GM19395 (cell line): ENCODE measurements around the gene KXD1.
"Not testable (repeated sequence)": the region's sequence is repeated elsewhere in the genome, so short reads cannot be mapped to it uniquely, and the experiment has no call there.

Source experiments
- ATAC-seq: cut with Tn5 transposase; IDR thresholded peaks from one replicate; pipeline ENCODE4 v1.9.1; 2021; ENCODE audit warnings: mild to moderate bottlenecking, moderate library complexity; ENCODE audit not compliant: unreplicated experiment

Gene KXD1

GRCh38 chr19:18557411-18558201, at the start of gene KXD1:
KXD1 (plus strand) TSS chr19:18557870; CDS start chr19:18562057, 4,187 bp downstream.
- ATAC-seq, result peak; percentile 93

DNA sequence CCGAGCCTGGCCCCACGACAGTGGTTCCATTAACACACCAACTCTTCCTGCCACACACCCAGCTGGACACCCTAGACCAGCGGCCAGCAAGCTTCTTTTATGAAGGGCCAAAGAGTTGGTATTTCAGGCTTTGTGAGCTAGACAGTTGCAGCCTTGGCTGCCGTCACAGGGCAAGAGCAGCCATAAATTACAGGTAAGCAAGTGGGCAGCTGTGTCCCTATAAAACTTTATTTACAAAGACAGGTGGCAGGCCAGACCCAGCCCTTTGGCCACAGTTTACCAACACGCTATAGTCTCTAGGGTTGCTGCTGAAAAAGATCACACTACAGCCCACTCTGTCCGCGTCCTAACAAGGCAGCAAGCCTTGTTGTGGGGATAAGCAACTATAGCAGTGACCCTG, 49.1 kb upstream of the KXD1 start:
- no peak for ATAC-seq

DNA sequence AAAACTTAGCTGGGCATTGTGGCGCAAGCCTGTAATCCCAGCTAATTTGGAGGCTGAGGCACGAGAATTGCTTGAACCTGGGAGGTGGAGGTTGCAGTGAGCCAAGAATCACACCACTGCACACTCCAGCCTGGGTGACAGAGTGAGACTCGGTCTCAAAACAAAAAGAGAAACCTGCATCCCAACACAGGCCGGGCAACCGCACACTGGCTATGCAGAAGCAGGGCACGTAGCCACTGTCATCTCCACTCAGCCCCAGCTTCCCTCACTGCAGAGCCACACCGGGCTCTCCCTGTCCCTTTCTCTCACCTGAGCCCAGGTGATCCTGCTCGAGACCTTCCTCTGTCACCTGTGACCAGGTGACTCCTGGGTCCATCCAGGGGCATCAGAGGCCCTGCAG, 47.5 kb upstream of the KXD1 start:
- ATAC-seq, result no peak

DNA sequence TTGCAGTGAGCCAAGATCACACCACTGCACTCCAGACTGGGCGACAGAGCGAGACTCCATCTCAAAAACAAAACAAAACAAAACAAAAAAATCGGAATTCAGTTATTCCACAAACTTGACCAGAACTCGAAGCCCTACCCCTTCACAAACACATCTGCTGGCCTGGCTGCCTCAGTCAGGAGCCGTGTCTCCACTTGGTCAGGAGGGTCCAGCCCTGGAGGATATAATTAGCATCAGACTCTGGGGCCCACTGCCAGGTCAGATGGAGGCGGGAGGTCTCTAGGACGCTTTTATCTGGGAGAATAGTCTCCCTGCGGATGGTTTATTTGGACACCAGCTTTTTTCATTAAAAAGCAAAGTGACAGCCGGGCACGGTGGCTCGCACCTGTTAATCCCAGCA, 43.8 kb upstream of the KXD1 start:
- ATAC-seq, result no peak

DNA sequence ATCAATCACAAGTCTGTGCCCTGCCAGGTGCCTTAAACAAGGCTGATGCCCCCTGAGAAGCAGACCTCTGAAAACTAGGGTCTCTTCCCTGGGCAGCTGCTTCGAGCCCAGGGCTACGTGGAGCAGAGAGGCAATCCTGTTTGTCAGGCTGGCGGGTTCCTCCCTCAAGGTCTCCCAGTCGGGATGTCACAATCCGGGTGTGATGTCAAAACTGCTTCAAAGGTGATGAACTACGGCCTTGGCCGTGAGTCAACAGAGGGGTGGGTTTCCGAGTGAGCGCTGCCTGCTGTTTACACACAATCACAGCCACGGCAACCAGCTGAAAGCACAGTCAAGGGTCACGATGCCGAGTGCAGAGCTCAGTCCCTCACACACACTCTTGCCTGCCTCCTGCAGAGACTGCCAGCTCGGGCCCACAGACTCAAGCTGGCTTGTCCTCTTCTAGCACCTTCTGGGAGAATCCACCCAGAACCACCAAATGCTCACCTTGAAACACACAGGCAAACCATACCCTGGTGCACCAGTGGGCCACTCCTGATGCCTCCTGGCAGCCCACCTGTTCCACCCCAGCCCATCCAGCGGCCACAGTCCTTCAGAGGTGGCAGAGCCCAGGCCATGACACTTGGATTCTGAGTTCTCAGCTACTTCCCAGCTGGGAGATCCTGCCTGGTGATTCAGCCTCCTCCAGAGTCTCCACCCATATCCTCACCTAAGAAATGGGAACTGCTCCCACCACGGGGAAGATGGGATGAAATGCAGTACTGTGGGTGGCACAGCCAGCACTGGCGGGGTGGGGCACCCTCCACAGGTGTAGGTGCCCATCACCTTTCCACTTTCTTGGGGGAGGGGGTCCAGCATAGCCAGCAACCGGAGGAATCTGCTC, 42.6 kb upstream of the KXD1 start:
- no peak for ATAC-seq

DNA sequence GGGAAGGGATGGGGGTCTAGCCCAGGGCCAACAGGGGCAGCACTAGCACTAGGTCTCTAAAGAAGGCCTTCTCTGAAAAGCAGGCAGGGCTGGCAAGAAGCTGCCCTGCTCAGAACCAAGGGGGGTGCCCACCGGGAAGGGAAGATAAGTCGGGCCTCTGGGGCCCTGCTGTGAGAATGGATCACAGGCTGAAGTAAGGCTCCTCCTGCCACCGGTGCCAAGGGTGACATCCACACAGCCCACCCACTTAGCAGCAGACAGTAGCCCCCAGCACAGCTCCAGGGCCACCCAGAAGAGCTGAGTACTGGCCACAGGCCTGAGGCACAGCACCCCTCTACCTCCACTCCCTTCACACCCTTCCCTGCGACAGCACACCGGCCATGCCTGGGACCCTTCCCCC, 41.7 kb upstream of the KXD1 start:
- ATAC-seq, result no peak

DNA sequence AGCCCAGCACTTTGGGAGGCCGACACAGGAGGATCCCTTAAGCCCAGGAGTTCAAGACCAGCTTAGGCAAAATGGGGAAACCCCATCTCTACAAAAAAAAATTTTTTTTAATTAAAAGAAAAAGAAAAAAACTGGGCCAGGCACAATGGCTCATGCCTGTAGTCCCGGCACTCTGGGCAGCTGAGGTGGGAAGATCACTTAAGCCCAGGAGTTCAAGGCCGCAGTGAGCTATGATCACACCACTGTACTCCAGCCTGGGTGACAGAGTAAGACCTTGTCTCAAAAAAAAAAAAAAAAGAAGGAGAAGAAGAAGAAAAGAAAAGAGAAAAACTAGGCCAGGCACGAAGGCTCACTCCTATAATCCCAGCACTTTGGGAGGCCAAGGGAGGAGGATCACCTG, 40.1 kb upstream of the KXD1 start:
- ATAC-seq, result no peak

GRCh38 chr19:18518639-18519038, 39.0 kb upstream of the KXD1 start:
- ATAC-seq, result no peak

DNA sequence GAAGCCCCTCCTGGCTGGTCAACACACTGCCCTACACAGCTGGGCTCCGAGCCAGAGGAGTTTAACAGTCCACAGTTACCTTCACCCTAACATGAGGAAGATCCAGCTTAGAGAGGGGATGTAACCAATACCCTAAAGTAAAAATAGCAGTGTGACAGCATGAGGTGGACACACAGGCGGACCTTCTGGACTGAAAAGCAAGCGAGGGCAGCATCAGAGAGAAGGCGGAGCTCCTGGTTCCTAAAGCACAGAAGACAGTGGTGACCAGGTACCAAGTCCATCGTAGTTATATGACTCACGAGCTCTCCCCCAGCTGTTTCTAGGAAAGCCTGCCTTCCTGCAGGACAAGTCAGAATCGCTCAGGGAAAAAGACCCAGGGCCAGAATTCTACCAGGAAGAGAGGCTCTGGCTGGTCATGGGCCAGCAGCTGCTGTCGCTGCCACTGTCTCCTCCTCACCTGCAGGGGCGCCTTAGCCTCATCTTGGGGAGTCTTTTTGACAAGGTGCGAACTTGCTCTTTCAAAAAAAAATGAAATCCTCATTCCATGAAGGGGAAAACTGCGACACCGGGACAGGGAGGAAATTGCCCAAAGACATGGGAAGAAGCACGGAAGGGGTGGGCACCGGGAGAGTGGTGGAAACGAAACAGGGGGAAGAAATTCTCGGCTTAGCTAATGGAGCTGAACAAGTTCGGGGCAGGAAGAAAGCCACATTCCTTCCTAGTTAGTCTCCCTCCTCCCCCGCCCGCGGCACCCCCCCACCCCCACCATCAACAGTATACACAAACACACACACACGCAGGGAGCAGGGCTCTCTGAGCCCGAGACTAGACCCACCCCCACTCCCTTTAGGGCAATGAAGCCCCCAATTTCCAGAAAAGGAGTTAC, 37.5 kb upstream of the KXD1 start:
- no peak for ATAC-seq

DNA sequence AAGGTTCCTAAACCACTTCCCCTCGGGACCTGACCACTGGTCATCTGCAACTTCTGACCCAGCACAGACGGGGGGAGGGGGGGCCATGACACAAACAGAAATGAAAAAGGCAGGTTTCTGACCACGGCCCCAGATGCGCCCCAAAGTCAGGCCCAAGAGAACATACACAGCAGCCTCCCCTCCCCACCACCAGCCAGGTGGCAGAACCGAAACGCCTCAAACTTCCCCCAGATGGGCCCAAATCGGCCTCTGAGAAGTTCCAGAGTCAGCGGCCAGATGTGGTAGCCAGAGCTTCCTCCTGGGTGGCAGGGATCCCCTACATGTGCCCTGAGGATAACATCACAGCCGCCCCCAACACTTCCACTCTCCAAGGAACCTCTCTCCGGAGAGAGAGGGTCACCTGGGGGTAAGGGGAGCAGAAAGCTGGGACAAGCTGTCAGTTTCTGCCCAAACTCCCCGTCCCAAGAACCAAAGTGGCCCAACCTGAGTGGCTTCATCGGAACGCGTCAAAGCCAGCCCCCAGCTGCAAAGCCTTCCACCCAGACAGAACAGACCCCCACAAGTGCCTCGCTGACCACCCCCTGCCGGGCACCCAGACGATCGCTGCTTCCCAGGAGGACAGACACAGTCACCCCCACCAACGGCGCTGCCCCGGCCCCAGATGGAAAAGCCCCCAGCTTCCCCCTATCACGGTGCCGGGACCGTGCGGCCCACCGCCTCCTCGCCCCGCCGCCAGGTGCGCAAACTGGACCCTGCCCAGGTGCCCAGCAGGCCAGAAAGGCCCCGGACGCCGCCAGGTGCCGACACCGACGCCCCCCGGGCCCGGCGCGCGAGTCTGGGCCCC, 36.6 kb upstream of the KXD1 start:
- no peak for ATAC-seq

DNA sequence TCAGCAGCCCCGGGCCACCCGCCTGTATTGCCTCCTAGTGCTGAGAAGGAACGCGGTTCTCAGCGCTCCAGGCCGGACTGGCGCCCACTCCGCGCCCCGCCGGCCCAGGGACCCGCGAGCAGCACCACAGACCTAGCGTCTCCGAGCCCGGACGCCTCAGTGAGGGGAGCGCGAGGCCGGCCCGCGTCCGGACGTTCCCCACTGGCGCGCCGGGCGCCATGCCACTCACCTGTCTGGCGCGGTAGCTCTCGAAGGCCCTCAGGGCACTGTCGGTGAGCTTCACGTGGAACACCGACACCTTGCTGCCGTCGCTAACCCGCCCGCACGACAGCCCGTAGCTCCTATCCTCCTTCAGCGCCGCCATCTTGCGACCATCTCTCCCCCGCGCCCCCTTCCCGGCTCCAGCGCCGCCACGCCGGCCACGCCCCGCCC, 36.0 kb upstream of the KXD1 start, which contains the start of gene ELL:
ELL (minus strand) TSS at position 379 of the 432 bp plus-strand sequence; CDS start at position 364, 15 bp downstream.
- ATAC-seq, result peak; percentile 10

DNA sequence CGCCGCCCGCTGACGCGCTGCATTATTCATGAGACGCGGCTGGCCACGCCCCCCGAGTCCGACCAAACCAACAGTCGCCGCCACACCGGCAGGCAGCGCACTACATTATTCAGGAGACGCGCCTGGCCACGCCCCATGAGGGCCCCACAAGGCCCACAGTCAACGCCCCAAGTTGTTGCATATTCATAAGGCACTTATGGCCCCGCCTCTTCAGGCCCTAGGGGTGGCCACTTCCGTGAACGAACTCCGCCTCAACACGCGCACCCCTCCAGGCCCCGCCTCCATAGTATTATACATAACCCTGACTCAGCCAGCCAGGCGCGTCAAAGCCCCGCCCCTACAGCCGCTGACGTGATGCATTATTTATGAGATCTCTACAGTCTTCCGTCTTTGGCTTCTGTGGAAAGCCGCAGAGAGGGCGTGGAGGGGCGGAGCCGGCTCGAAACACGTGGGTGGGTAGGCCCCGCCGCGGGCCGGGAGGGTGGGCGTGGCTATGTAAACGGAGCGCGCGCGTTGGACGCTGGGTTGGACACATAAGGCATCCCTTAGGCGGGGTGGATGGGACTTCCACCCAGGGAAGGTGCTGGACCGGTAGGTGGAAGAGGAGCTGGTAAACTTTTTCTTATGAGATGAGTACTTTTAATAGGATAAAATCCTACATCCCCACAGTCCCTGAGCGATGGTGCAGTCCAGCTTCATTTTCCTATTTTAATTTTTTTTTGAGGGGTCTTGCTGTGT, 35.4 kb upstream of the KXD1 start:
- ATAC-seq, result peak; percentile 89

DNA sequence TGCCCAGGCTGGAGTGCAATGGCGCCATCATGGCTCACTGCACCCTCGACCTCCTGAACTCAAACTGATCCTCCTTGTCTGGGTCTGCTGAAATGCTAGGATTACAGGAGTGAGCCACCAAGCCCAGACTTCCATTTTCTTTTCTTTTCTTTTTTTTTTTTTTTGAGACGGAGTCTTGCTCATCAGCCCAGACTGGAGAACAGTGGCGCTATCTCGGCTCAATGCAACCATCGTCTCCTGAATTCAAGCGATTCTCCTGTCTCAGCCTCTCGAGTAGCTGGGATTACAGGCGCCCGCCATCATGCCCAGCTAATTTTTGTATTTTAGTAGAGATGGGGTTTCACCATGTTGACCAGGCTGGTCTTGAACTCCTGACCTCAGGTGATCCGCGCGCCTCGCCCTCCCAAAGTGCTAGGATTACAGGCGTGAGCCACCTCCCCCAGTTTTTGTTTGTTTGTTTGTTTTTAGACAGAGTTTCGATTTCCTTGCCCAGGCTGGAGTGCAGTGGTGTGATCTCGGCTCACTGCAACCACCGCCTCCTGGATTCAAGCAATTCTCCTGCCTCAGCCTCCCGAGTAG, 34.7 kb upstream of the KXD1 start:
- not testable (repeated sequence) for ATAC-seq

GRCh38 chr19:18523841-18524240, 33.8 kb upstream of the KXD1 start:
- ATAC-seq, result no peak

GRCh38 chr19:18526316-18526715, 31.4 kb upstream of the KXD1 start:
- no peak for ATAC-seq

DNA sequence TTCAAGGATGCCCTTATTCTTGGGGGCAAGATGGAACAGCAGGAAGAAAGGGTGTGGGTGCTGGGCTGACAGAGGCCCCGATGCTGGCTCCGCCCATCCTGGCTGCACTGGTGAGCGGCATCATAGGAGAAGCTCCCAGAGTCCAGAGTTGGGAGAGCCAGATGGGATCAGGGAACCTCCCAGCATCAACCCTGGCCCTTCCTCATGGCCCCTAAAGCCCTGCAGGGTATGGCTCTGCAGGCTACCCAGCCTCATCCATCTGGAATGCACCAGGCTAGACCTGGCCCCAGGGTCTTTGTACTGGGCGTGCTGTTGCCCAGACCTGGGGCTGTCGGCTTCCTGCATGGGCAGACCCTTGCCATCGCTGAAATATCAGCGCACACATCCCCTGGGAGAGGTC, 27.9 kb upstream of the KXD1 start:
- no peak for ATAC-seq

DNA sequence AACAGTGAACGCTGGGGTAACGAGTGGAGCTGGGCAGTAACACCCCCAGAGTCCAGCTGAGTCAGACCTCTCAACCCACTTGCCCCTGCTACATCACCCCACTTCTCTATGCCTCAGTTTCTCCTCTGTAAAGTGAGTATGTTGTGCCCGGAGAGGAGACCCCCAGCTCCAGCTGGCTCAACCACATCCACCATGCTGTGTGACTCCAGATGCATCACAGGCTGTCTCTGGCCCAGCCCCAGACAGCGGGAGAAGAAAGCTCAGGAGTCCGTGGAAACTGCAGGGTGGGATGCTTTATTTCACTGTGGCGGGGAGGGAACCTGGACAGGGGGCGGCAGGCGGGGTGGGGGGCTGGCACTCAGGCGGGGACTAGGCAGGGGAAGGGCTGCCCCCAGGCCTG, 26.2 kb upstream of the KXD1 start:
- no peak for ATAC-seq

DNA sequence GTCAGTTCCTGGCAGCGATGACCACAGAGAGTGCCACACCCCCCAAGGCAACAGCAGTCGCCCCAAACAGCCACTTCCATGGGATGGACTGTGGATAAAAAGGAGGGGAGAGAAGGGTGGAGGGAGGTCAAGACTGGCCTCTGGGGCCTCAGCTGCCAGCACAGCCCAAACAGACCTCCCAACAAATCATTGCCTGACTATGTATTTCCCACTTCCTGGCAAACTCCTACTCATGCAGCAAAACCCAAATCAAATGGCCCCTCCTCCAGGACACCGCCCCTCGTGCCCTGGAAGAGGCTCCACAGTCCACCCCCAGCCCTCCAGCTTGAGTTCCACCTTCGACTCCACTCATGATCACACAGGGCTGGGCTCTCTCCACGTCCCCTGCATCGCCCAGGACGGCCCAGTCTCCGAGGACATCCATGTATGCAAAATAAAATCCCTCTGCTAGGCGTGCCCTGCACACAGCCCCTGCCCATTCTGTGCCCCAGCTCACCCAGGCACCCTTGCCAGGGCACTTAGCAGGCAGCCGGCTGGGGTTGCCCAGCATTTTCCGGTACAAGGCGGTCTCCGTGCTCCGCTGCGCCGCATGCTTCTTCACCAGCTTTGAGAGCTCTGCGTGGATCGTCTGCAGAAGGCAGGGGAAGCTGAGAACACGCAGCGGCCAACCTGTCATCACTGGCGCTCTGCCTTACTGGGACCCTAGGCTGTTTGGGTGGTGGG, 25.3 kb upstream of the KXD1 start:
- ATAC-seq, result no peak
